SHP77 (cell line): Measurements from ENCODE around the gene FLT4.
"Not testable (repeated sequence)": the region's sequence is repeated elsewhere in the genome, so short reads cannot be mapped to it uniquely, and the experiment has no call there.

Source experiments
- DNase-seq, 2 experiments: peaks; one replicate each; lab custom pipeline; 2025; lab: John Stamatoyannopoulos, UW

The FLT4 gene

DNA sequence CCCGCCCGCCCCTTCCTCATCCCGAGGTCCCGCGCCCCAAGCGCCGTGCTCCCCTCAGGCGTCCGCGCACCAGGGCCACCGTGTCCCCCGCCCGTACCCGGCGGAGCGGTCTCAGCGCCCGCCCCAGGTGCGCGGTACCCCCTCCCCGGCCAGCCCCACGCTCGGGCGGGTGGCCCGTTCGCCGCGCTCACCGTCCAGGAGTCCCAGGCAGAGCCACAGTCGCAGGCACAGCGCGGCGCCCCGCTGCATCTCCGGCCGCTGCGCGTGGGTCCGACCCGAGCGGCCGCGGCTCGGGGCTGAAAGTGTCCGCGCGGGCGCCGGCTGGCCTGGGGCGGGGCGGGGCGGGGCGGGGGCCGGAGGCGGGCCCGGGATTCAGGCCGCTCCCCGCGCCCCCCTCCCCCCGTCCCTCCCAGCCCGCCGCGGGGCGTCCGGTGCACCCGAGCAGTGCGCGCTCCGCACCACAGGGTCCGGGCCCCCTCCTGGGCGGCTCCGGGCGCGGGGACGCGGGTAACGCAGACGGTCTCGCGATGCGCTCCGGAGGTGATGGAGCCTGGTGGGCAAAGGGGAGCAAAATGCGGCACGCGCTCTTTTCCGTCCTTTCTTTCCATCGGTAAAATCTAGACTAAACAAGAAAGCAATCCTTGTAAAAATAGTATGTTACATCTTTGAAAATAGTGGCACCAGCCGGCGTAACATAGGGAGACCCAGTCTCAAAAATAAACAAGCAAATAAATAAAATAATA is at the start of gene FLT4:
Gene FLT4, minus strand, starts transcription at position 304 of the 743 bp plus-strand sequence. Its CDS starts 55 bp downstream, at position 249.
- DNase-seq, result no peak

DNA sequence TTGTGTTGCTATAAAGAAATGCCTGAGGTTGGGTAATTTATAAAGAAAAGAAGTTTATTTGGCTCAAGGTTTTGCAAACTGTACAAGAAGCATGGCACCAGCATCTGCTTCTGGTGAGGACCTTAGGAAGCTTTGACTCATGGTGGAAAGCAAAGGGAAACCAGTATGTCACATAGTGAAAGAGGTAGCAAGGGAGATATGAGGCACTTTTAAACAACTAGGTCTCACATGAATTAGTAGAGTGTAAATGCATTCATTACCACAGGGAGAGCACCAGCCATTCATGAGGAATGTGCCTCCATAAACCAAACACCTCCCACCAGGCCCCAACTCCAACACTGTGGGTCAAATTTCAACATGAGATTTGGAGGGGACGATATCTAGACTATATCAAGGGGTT is 49.6 kb upstream of the FLT4 start:
- no peak for DNase-seq

DNA sequence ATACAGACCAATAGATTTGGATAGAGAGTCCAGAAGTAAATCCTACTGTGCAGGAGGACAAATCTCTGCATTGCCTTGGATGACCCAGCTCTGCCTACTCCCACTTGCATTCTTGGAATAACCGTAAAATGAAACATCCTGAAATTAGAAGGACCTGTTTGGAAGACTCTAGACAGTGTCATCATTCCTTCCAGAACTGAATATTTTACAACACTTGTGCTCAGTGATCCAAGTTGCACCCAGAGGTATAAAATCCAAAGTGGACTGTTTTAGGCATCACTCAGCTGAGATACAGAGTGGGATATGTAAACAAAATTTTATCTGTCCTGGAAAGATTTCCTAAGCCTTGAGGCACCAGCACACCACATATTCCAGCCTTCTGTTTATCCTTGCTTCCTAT is 46.7 kb upstream of the FLT4 start:
- DNase-seq, result no peak

DNA sequence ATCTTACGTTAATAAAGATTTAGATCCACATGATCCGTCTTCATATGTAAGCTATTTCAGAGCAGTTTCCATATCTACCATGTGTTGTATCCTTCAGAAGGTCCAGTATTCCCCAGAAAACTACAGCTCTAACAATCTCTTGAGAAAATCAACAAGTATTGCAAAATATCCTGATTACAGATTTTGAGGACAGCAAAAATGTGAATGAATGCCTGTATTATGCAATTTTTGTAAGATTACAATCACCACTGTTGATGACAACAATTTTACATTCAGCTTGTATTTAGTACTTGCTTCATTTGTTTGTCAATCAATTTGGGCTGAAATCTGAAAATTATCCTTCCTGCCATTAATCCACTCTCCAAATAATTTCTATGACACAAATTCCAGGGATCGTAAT is 43.0 kb upstream of the FLT4 start:
- no peak for DNase-seq

DNA sequence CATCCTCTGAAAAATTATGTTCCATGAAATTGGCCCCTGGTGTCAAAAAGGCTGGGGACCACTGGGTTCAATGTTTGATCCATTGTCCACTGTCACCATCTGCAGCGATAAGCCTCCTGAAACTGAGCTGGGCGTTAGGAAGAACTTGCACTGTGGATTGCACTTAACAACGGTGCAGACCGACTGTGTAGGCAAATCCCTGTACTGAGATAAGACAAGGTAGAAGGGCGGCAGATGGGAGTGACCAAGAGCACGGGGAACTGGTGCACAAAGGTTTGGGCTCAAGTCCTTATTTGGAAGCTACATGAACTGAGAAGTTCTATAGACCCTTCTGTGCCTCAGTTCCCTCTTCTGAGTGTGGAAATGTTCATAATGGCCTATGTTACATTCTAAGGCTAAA is 41.6 kb upstream of the FLT4 start:
- no peak for DNase-seq

DNA sequence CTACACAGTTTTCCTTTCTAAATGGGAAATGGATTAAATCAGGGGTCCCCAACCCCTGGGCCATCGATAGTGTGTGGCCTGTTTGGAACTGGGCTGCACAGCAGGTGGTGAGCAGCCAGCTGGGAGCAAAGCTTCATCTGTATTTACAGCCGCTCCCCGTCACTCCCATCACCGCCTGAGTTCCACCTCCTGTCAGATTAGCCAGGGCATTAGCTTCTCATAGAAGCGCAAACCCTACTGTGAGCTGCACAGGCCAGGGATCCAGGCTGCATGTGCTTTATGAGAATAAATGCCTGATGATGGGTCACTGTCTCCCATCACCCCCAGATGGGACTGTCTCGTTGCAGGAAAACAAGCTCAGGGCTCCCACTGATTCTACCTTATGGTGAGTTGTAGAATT is 41.2 kb upstream of the FLT4 start:
- DNase-seq, result peak in 1 of 2 experiments; percentile 15

DNA sequence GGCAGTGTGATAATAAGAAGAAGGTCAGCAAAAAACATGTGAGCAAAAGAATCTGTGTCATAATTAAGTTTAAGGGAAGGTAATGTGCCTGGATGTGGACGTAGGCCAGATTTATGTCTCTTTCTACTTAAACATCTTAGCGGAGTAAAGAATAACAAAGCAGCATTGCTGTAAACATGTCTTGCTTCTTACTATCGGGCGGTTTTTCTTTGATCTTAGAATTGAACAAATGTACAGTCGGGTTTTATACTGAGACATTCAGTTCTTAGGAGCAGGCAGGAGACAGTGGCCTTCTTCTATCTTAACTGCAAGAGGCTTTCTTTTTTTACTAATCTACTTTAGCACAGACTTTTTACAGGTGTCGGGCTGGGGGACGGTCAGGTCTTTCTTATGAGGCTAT is 40.4 kb upstream of the FLT4 start:
- no peak for DNase-seq

DNA sequence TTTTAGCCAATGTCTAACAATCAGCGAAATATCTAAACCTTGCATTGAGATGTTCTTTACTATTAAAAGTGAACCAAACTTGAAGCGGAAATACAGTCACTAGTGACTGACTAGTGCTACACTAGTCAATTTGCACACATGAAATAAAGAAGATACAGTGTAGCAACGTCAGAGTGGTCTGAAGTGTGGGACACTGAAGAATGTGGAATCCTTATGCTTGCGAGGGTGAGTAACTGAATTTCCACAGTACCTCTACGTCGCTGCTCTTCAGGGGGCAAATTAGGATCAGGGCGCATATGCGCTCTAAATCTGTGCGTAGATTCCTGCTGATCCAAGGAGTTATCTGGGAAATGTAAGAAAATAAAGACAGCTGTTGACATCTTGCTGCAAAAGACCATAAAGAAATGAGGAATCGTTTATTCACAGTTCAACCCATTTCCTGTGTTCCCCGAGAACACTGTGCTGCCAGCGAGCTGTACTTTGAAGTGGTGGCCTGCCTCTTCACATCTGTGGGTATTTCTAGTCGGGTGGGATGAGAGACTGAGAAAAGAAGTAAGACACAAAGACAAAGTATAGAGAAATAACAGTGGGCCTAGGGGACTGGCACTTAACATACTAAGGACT is 39.8 kb upstream of the FLT4 start:
- no peak for DNase-seq

DNA sequence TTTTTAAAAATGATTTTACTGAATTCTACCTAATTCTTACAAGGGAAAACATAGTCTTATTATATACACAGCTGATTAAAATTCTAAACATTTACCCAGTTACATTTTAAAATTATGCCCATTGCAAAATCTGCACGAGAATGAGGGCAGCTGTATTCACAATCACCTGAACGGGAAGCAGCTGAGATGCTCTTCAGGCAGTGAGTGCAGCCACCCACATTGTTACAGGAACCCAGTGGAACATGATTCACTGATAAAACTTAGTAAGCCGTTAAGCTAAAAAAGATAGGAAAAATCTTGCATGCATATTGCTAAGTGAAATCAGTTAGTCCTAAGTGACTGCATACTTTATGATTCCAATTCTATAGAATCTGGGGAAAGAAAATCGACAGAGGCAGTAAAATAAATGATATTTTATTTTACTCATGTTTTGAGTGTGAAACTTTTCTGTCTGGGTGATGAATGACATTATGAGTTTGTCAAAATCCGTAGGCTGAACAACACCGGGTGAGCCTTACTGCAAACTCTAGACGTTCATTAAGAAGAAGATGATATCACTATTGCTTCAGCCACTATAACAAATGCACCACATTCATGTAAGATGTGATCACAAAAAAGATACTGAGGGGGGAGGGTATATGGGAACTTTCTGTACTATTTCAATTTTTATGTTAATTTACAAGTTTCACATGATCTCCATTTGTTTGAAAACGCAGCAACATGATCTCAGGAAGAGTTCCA is 39.1 kb upstream of the FLT4 start:
- DNase-seq, result peak; percentile 27 to 60

DNA sequence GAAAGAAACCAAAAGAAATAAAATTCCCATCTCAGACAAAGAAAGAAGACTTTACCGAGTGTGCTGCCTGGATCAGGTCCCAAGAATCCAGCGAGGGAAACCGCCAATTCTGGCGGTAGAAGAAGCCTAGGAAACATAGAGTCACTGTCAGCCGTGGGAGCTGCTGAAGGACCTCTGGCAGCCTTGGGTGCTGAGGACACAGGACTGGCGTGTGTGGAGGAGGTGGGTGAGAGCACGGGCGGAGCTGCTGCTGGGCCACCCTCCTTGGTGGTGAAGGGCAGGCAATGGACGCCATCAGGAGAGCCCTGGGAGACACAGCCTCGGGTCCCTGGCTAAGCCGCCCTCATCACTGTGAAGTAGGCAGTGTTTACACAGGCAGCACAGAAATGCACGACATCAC is 37.4 kb upstream of the FLT4 start:
- not testable (repeated sequence) for DNase-seq

DNA sequence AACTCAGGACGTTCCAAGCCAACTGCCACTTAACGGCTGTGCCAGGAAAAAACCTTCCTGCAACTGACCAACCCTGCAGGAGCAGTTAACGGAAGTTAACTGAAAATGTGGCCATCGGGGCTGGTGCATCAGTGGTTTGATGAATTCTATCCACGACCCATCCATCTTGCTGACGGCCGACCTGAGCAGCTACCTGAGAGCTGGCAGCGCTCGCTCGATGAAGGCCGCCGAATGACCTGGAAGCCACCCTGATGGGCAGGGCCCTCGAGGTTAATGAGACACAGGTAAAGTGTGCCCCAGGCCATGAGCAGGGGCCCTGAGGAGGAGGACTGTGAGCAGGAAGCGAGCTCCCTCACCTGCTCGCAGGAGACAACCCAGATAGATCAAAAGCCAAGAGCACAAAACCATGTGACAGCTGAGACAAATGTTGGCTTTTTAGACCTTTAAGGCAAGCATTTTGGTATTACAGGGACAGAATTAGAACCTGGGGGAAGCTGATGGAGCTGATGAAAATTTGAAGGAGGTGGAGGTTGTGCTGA is 35.3 kb upstream of the FLT4 start:
- DNase-seq, result no peak

DNA sequence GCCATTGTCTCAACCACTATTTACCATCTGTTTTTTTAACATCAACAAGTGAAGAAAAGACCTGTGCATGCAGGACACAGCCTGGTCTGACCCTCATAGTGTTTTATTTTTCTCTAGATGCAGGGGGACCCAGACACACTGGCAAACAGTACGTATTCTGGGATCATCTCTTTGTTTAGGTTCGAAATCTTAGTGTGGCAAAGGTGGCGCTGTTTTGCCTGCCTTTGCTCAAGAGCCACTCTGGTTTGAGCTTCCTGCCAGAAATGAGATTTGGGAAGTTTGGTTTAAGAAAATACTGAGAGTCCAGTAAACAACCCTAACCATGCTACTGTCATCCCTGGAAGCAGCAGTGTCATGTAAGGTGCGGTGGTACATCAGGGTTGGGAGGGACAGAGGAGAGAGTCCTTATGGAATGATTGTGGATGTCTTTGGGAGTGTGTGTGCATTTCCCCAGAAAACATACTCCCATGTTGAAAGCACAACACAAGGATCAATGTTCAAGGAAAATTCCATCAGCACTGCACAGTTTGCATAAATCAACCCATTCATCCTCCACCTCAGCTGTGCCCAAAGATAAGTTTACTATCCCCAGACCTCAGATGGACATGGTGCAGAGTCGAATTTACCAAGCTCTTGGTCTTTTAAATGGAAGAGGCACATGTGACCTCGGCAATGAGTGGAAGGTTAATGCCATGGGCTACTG is 34.0 kb upstream of the FLT4 start:
- no peak for DNase-seq

DNA sequence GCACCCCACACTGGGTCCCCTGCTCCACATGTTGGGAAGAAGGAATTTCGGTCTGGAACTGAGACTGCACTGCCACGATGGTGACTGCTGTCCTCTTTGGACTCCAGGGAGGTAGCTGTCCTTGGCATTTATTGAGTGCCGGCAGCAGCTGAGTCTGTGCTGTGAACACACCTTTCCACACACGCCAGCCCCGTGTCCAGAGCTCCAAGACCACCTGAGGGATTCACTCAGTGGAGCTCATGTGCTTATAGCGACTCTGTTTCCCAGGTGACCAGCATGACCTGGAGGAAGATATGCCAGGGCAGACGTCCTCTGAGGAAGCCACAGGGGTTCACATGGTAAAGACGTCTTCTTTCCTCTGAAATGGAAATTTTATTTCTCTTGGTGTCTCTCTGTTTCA is 33.2 kb upstream of the FLT4 start:
- no peak for DNase-seq

DNA sequence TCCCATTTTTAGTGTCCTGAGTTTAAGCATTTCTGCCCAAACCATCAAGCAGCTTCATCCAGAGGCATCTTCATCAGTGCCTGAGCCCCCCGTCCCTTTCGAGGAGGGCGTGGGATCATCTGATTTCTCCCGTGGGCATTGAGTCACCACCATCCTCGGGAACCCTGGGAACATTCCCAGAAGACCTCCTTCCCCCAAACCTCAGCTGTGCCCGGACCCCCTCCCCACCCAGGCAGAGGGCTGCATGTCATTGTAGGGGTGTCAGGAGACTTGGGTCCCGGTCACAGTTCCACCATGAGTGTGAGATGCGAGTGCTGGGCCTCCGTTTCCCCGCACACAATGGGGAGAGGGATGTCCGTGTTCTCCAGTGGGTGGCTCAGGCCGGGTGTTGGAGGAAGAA is 32.6 kb upstream of the FLT4 start:
- DNase-seq, result not testable (repeated sequence)

DNA sequence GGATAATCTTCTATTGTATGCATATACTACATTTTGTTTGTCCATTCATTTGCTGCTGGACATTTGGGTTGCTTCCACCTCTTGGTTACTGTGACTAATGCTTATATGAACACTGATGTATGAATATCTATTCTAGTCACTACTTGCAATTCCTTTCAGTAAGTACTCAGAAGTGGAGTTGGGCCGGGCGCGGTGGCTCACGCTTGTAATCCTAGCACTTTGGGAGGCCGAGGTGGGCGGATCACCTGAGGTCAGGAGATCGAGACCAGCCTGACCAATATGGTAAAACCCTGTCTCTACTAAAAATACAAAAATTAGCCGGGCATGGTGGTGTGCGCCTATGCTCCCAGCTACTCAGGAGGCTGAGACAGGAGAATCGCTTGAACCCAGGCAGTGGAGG is 28.9 kb upstream of the FLT4 start:
- DNase-seq, result not testable (repeated sequence)

DNA sequence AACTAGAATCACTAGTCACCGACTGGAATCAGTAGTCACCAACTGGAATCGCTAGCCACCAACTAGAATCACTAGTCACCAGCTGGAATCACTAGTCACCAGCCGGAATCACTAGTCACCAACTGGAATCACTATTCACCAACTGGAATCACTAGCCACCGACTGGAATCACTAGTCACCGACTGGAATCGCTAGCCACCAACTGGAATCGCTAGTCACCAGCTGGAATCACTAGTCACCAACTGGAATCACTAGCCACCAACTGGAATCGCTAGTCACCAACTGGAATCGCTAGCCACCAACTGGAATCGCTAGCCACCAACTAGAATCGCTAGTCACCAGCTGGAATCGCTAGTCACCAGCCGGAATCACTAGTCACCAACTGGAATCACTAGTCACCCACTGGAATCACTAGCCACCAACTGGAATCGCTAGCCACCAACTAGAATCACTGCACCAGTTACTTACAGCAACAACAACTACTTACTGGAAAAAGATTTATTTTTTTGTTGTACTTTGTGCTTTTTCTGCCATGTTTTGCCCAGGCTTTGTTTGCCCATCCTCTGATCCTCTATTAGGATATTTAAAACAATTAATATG is 25.7 kb upstream of the FLT4 start:
- no peak for DNase-seq

DNA sequence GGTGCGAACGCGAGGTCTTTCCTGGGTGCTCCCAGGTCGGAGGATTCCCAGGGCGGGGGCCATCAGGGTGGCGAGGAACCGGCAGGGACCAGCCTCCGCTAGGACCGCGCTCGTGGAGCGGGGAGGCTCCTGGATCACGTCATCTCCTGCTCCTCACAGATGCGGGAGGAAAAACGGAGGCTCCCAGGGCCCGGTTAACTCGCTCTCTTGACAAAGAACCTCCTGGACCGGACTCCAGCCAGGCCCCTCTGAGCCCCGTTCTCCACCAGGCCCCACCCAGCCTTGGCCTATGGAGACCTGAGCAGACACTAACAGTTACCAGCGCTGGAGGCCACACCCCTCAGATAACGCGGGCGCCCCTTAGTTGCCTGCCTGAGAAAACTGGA is 24.7 kb upstream of the FLT4 start:
- not testable (repeated sequence) for DNase-seq

DNA sequence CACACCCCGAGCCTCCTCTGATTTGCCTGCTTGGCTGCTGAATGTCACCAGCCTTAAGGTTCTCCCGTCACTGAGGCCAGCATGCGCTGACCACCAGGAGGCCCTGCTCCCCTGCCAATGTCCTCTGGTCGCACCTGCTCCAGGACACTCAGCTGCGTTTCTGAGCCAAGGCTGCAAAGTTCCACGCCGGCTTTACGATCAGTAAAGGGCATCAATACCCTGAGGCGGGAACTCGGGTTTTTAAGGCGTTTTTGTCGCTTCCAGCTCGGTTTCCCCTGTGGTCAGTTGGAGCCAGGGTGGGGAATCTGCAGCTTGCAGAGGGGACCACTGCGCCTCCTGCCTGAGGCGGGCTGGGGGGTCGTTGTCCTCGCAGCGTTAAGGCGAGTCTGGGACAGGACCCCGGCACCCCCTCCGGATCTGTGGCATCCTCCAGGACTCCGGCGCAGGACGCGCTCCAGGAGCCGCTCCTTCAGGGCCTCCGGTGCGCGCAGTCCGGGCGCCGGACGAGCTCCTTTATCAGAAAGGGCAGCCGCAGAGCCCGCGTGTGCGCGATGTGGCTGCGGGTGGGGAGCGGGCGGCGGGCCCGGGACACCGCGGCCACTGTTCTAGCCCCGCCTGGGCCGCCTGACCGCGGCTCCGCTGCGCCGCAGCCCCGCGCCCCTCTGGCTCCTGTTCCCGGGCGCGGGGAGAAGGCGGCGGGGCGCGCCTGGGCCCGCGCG is 24.1 kb upstream of the FLT4 start:
- DNase-seq, result peak; percentile 20 to 40

DNA sequence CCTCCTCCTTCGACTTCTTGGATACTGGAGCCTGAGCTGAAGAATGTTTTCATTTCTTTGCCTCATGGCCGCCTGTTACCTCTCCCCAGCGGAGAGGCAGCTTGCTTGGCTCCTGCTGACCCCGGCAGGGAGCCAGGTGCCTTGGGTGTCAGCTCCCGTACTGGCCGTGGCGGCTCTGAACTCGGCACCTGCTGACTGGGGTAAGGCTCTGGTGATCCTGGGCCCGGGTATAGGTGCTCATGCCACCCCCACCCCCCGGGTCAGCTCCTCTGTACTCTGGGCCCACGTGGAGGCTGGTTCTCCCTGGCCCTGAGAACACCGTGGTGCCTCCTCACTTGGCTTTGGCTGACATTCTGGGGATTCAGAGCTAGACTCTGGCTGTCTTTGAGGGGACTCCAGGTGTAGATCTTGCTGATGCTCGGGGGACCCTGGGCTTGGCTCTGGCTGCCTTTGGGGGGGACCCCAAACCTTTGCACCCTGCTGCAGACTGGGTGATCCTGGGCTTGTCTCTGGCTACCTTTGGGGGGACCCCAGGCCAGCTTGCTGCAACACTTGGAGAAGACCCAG is 22.6 kb upstream of the FLT4 start:
- DNase-seq, result peak; percentile 3 to 8

DNA sequence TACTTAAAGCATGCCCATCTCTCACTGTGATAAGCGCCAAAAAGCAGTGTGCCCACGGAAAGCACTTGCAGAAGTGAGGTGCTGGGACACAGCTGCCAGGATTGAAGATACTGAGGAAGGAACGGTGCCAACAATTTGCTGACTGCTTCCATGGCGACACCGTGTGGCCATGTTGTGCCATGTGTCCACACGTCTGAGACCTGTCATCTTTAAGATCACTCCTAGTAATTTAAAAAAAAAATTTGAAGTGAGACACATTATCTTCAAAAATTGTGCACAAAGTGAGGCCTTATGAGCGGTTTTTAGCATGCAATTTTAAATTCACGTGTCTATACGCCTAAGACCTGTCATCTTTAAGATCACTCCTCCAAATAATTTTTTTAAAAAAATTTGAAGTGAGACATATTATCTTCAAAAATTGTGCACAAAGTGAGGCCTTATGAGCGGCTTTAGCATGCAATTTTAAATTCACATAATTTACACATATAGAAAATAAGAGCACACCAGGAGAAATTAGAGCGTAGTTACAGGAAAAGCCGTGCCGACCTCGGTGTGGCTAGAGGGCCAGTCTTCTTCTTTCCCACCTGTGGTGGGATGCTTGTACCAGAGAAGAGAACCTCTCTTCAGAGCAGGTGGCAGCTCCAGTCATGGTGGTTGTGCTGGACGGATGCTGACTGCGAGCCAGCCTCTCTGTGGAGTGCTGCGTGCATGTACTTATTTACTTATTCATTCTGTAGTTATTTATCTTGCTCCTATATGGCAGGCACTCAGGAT is 21.4 kb upstream of the FLT4 start:
- DNase-seq, result peak; percentile 56 to 64
